ENCODE results near the gene ZNF568. TPM values are rescaled to one million over a fixed set of nuclear protein-coding genes. Genes with fewer than 3 reads are reported as not detected.

ZNF568 gene
- total RNA-seq, 1 donor from 2014 or later: 8.9 TPM

DNA sequence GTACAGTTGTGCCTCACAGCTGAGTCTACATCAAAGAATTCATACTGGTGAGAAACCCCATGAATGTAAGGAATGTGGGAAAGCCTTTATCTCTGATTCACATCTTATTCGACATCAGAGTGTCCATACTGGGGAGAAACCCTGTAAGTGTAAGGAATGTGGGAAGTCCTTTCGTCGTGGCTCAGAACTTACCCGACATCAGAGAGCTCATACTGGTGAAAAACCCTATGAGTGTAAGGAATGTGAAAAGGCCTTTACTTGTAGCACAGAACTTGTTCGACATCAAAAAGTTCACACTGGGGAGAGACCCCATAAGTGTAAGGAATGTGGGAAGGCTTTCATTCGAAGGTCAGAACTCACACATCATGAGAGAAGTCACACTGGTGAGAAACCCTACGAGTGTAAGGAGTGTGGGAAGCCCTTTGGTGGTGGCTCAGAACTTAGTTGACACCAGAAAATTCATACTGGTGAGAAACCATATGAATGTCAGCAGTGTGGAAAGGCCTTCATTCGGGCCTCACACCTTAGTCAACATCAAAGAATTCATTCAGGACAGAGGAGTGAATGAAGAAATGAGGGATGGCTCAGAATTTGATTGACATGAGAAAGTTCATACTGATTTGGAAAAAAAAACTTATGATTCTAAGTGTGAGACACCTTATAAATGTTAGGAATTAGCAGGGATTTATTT, 81.2 kb downstream of the ZNF568 start:
- Histone ChIP-seq H3K4me3 (no peak overlapping the region), H3K4me1 (no peaks in the 10 kb centered on the region), H3K4me2 (no peak overlapping the region), H3K79me2 (ENCODE audit: low read depth) (no peaks in the 10 kb centered on the region), H3F3A (ENCODE audit: low read depth) (no peaks in the 10 kb centered on the region), H3K27ac (no peak overlapping the region), H3K27me3 (no peaks in the 10 kb centered on the region), H4K20me1 (ENCODE audit: low read depth) (no peaks in the 10 kb centered on the region), H3K9me3 (ENCODE audit: low read depth) (peaks cover 38% of the 10 kb centered on the region), H3K36me3 (no peaks in the 10 kb centered on the region), H3K9ac (no peak overlapping the region), H2AFZ (replicated peaks) (no peak overlapping the region)
- Mint-ChIP-seq H3K36me3 (peaks cover 2% of the 10 kb centered on the region), H3K27me3 (ENCODE audit: insufficient read depth, low read depth) (peaks cover 4% of the 10 kb centered on the region), H3K4me1 (no peaks in the 10 kb centered on the region), H3K4me3 (no peak overlapping the region), H3K9me3 (peaks cover 62% of the 10 kb centered on the region), H3K27ac (no peak overlapping the region)
- no peak for DNase-seq (ENCODE audit: low spot score)
- TF ChIP-seq, protein P1, sequence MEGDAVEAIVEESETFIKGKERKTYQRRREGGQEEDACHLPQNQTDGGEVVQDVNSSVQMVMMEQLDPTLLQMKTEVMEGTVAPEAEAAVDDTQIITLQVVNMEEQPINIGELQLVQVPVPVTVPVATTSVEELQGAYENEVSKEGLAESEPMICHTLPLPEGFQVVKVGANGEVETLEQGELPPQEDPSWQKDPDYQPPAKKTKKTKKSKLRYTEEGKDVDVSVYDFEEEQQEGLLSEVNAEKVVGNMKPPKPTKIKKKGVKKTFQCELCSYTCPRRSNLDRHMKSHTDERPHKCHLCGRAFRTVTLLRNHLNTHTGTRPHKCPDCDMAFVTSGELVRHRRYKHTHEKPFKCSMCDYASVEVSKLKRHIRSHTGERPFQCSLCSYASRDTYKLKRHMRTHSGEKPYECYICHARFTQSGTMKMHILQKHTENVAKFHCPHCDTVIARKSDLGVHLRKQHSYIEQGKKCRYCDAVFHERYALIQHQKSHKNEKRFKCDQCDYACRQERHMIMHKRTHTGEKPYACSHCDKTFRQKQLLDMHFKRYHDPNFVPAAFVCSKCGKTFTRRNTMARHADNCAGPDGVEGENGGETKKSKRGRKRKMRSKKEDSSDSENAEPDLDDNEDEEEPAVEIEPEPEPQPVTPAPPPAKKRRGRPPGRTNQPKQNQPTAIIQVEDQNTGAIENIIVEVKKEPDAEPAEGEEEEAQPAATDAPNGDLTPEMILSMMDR (IDR thresholded peaks at IDR 0.05): no peak
- TF ChIP-seq EZH2 (IDR thresholded peaks at IDR 0.05) (no peak), EZH2phosphoT487 (IDR thresholded peaks at IDR 0.05) (no peak)

GRCh38 chr19:36997843-36998235, 81.7 kb downstream of the ZNF568 start:
- H3K4me2 ChIP-seq: no peak overlapping the region
- no peaks in the 10 kb centered on the region for H3K79me2 ChIP-seq (ENCODE audit: low read depth)
- DNase-seq (ENCODE audit: low spot score): no peak
- H3K27me3 ChIP-seq: no peaks in the 10 kb centered on the region
- H3K9me3 ChIP-seq (ENCODE audit: low read depth): peaks cover 37% of the 10 kb centered on the region
- Mint-ChIP-seq H3K4me3 (no peak overlapping the region), H3K4me1 (no peaks in the 10 kb centered on the region), H3K36me3 (no peaks in the 10 kb centered on the region), H3K27ac (no peak overlapping the region), H3K9me3 (peaks cover 62% of the 10 kb centered on the region), H3K27me3 (ENCODE audit: insufficient read depth, low read depth) (peaks cover 4% of the 10 kb centered on the region)
- no peak overlapping the region for H3K4me3 ChIP-seq
- no peaks in the 10 kb centered on the region for H3K4me1 ChIP-seq
- H3K36me3 ChIP-seq: no peaks in the 10 kb centered on the region
- H2AFZ ChIP-seq (replicated peaks): no peak overlapping the region
- no peak overlapping the region for H3K27ac ChIP-seq
- no peaks in the 10 kb centered on the region for H4K20me1 ChIP-seq (ENCODE audit: low read depth)
- no peak overlapping the region for H3K9ac ChIP-seq
- no peaks in the 10 kb centered on the region for H3F3A ChIP-seq (ENCODE audit: low read depth)
- TF ChIP-seq EZH2phosphoT487 (IDR thresholded peaks at IDR 0.05) (no peak), EZH2 (IDR thresholded peaks at IDR 0.05) (no peak)

DNA sequence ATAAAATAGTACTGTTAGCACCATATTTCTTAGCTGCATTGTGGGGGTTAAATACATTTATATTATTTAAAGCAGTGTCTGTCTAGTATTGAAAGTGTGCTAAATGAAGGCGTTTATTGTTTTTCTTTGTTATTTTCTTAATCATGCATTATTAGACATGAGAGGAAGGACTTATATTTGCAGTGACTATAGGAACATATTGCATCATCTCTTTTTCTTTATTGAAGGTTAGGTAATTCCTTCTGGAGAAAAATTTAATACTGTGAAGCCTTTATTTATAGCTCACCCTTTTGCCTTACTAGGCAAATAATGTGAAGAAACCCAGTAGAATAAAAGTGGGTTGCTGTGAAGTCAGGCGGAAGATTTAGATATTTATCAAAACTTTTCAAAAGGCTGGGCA, 83.2 kb downstream of the ZNF568 start:
- H3K27me3 Mint-ChIP-seq (ENCODE audit: insufficient read depth, low read depth): peaks cover 4% of the 10 kb centered on the region
- Histone ChIP-seq H3K4me2 (no peak overlapping the region), H3K4me3 (no peak overlapping the region), H3K27me3 (no peaks in the 10 kb centered on the region), H2AFZ (replicated peaks) (no peak overlapping the region), H3K9me3 (ENCODE audit: low read depth) (peaks cover 23% of the 10 kb centered on the region), H3F3A (ENCODE audit: low read depth) (no peaks in the 10 kb centered on the region), H4K20me1 (ENCODE audit: low read depth) (no peaks in the 10 kb centered on the region), H3K4me1 (no peaks in the 10 kb centered on the region), H3K9ac (no peak overlapping the region), H3K79me2 (ENCODE audit: low read depth) (no peaks in the 10 kb centered on the region), H3K27ac (no peak overlapping the region), H3K36me3 (no peaks in the 10 kb centered on the region)
- H3K4me1 Mint-ChIP-seq: no peaks in the 10 kb centered on the region
- H3K36me3 Mint-ChIP-seq: no peaks in the 10 kb centered on the region
- H3K27ac Mint-ChIP-seq: no peak overlapping the region
- H3K9me3 Mint-ChIP-seq: peaks cover 56% of the 10 kb centered on the region
- TF ChIP-seq EZH2phosphoT487 (IDR thresholded peaks at IDR 0.05) (no peak), EZH2 (IDR thresholded peaks at IDR 0.05) (no peak)
- TF ChIP-seq, protein P1 (IDR thresholded peaks at IDR 0.05): no peak
- no peak for DNase-seq (ENCODE audit: low spot score)
- H3K4me3 Mint-ChIP-seq: no peak overlapping the region

- Histone ChIP-seq H3K36me3 (no peaks in the 10 kb centered on the region), H4K20me1 (ENCODE audit: low read depth) (no peaks in the 10 kb centered on the region), H3K79me2 (ENCODE audit: low read depth) (no peaks in the 10 kb centered on the region), H3K4me3 (no peak overlapping the region), H3F3A (ENCODE audit: low read depth) (no peaks in the 10 kb centered on the region), H3K4me1 (no peaks in the 10 kb centered on the region), H3K27ac (no peak overlapping the region), H2AFZ (replicated peaks) (no peak overlapping the region), H3K27me3 (no peaks in the 10 kb centered on the region), H3K4me2 (no peak overlapping the region), H3K9ac (no peak overlapping the region), H3K9me3 (ENCODE audit: low read depth) (peaks cover 4% of the 10 kb centered on the region)
- H3K9me3 Mint-ChIP-seq: peaks cover 53% of the 10 kb centered on the region
- H3K4me3 Mint-ChIP-seq: no peak overlapping the region
- DNase-seq (ENCODE audit: low spot score): no peak
- TF ChIP-seq, protein P1 (IDR thresholded peaks at IDR 0.05): no peak
- no peak for TF ChIP-seq EZH2 (IDR thresholded peaks at IDR 0.05)
- no peak for TF ChIP-seq EZH2phosphoT487 (IDR thresholded peaks at IDR 0.05)
- H3K27me3 Mint-ChIP-seq (ENCODE audit: insufficient read depth, low read depth): peaks cover 2% of the 10 kb centered on the region
- no peaks in the 10 kb centered on the region for H3K4me1 Mint-ChIP-seq
- H3K36me3 Mint-ChIP-seq: peaks cover 5% of the 10 kb centered on the region
- no peak overlapping the region for H3K27ac Mint-ChIP-seq
Observed at GRCh38 chr19:37007587-37008220, 91.6 kb downstream of the ZNF568 start.
